ENCODE data around the gene WBP4.

The WBP4 gene

DNA sequence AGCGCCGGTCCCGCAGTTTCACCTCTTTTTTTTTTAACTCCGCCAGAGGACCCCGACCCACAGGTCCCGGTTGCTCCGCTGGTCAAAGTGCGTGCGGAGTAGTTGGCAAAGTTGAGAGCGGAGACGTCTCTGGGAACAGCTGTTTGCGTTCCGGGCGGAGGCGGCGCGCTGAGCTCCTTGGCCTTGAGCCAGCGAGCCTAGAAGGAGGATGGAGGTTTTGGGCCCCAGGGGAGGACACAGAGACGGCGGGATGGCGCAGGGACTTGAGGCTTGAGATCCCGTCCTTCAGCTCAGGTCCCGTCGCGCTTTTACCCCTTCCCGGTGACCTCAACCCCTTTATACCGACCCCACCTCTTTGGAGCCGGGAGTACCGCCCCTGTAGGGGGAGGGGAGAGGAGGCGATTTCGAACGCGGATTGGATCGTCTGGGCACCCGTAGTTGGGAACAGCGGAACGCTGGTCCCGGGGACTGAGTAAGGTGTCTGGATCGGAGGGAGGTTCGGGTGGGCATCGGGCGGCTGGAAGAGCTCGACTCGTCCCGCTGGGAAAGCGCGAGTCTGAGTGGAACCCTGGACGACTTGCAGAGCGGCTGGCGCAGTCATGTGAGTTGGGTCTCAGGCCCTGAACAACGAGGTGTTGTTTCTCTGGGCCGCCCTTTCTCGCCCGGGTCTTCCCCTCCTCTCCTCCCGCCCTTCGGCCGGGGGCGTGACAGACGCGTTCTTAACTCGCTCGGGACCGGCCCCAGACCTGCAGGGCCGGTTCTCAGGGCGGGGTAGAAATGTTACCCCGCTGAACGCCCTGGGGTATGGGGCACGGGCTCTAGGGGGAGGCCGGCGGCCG lies at the start of gene WBP4:
Gene WBP4 (plus strand): TSS at position 435 of the 839 bp plus-strand sequence. CDS start 165 bp downstream, at position 600.
- Histone ChIP-seq H3K36me3 (ENCODE audit: control insufficient read depth, insufficient read depth, low read length) (no peaks in the 10 kb centered on the region), H3K9ac (peak within 1 kb of the TSS; percentile 91), H3K27me3 (ENCODE audit: control insufficient read depth, insufficient read depth, low read length) (no peaks in the 10 kb centered on the region), H3K4me1 (no peaks in the 10 kb centered on the region), H2AFZ (peak within 1 kb of the TSS; percentile 93), H3K79me2 (peaks cover 11% of the 10 kb centered on the region), H3K27ac (peak within 1 kb of the TSS; percentile 98), H3K4me3 (ENCODE audit: low read depth, low read length) (peak within 1 kb of the TSS; percentile 95), H3K9me3 (ENCODE audit: control insufficient read depth, low read length) (no peaks in the 10 kb centered on the region), H3K4me2 (ENCODE audit: low read length) (peak within 1 kb of the TSS; percentile 89)
- TF ChIP-seq, protein P1, sequence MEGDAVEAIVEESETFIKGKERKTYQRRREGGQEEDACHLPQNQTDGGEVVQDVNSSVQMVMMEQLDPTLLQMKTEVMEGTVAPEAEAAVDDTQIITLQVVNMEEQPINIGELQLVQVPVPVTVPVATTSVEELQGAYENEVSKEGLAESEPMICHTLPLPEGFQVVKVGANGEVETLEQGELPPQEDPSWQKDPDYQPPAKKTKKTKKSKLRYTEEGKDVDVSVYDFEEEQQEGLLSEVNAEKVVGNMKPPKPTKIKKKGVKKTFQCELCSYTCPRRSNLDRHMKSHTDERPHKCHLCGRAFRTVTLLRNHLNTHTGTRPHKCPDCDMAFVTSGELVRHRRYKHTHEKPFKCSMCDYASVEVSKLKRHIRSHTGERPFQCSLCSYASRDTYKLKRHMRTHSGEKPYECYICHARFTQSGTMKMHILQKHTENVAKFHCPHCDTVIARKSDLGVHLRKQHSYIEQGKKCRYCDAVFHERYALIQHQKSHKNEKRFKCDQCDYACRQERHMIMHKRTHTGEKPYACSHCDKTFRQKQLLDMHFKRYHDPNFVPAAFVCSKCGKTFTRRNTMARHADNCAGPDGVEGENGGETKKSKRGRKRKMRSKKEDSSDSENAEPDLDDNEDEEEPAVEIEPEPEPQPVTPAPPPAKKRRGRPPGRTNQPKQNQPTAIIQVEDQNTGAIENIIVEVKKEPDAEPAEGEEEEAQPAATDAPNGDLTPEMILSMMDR (IDR thresholded peaks at IDR 0.05) = peak; percentile 16

DNA sequence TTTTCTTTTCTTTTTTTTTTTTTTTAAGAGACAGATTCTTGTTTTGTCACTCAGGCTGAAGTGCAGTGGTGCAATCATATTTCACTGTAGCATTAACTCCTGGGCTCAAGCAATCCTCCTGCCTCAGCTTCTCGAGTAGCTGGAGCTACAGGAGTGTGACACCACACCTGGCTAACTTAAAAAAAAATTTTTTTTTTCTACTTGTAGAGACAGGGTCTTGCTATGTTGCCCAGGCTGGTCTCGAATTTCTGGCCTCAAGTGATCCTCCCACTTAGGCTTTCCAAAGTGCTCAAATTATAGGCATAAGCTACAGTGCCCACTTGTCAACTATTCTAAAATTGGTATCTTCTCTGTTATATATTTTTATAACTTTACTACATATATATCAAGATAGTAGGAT lies 48.8 kb upstream of the WBP4 start:
- Histone ChIP-seq H3K79me2 (peaks cover 7% of the 10 kb centered on the region), H3K4me1 (no peaks in the 10 kb centered on the region), H3K9me3 (ENCODE audit: control insufficient read depth, low read length) (no peaks in the 10 kb centered on the region), H3K4me3 (ENCODE audit: low read depth, low read length) (no peak overlapping the region), H3K4me2 (ENCODE audit: low read length) (no peak overlapping the region), H3K27ac (no peak overlapping the region), H2AFZ (no peak overlapping the region), H3K27me3 (ENCODE audit: control insufficient read depth, insufficient read depth, low read length) (no peaks in the 10 kb centered on the region), H3K36me3 (ENCODE audit: control insufficient read depth, insufficient read depth, low read length) (no peaks in the 10 kb centered on the region), H3K9ac (no peak overlapping the region)
- TF ChIP-seq, protein P1 (IDR thresholded peaks at IDR 0.05) = no peak

- Histone ChIP-seq H3K4me2 (ENCODE audit: low read length) (no peak overlapping the region), H3K36me3 (ENCODE audit: control insufficient read depth, insufficient read depth, low read length) (no peaks in the 10 kb centered on the region), H3K9me3 (ENCODE audit: control insufficient read depth, low read length) (no peaks in the 10 kb centered on the region), H3K27me3 (ENCODE audit: control insufficient read depth, insufficient read depth, low read length) (no peaks in the 10 kb centered on the region), H3K4me1 (peaks cover under 1% of the 10 kb centered on the region), H3K4me3 (ENCODE audit: low read depth, low read length) (no peak overlapping the region), H3K9ac (no peak overlapping the region), H3K27ac (no peak overlapping the region), H2AFZ (no peak overlapping the region), H3K79me2 (peaks cover 5% of the 10 kb centered on the region)
- TF ChIP-seq, protein P1 (IDR thresholded peaks at IDR 0.05) = no peak
These were observed 47.5 kb upstream of the WBP4 start for GRCh38 chr13:41013835-41014234.

- peaks cover 3% of the 10 kb centered on the region for H3K4me1 ChIP-seq
- no peaks in the 10 kb centered on the region for H3K27me3 ChIP-seq (ENCODE audit: control insufficient read depth, insufficient read depth, low read length)
- H2AFZ ChIP-seq = no peak overlapping the region
- no peaks in the 10 kb centered on the region for H3K9me3 ChIP-seq (ENCODE audit: control insufficient read depth, low read length)
- no peak overlapping the region for H3K4me3 ChIP-seq (ENCODE audit: low read depth, low read length)
- H3K79me2 ChIP-seq = peaks cover 4% of the 10 kb centered on the region
- TF ChIP-seq, protein P1 (IDR thresholded peaks at IDR 0.05) = no peak
- no peak overlapping the region for H3K27ac ChIP-seq
- no peak overlapping the region for H3K9ac ChIP-seq
- H3K4me2 ChIP-seq (ENCODE audit: low read length) = no peak overlapping the region
- H3K36me3 ChIP-seq (ENCODE audit: control insufficient read depth, insufficient read depth, low read length) = no peaks in the 10 kb centered on the region
These were observed 45.4 kb upstream of the WBP4 start for GRCh38 chr13:41015920-41016319.

DNA sequence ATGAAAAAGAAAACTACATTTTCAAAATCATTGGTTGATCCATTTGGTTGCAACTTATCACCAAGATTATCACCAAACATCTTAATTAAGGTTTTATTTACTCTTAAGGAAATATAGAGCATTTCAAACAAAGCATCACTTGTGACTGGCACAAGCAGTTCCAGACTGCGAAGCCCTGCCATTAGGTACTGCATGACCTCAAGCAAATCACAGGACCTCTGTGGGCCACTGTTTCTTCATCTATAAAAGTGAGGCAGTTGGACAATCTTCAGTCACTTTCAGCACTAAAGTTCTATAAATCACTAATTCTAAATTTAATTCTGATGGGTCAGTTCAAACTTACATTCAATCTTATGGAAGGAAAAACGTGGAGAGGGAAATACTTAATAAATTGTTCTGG lies 44.1 kb upstream of the WBP4 start:
- H3K4me3 ChIP-seq (ENCODE audit: low read depth, low read length) = no peak overlapping the region
- H3K4me1 ChIP-seq = peaks cover 3% of the 10 kb centered on the region
- no peaks in the 10 kb centered on the region for H3K36me3 ChIP-seq (ENCODE audit: control insufficient read depth, insufficient read depth, low read length)
- peaks cover 4% of the 10 kb centered on the region for H3K79me2 ChIP-seq
- TF ChIP-seq, protein P1 (IDR thresholded peaks at IDR 0.05) = no peak
- no peaks in the 10 kb centered on the region for H3K27me3 ChIP-seq (ENCODE audit: control insufficient read depth, insufficient read depth, low read length)
- H3K9ac ChIP-seq = no peak overlapping the region
- no peaks in the 10 kb centered on the region for H3K9me3 ChIP-seq (ENCODE audit: control insufficient read depth, low read length)
- no peak overlapping the region for H2AFZ ChIP-seq
- no peak overlapping the region for H3K4me2 ChIP-seq (ENCODE audit: low read length)
- no peak overlapping the region for H3K27ac ChIP-seq
